Fibroblast of the conjunctiva (primary cell): ENCODE results near the gene DBH.
"Not testable (repeated sequence)": the region's sequence is repeated elsewhere in the genome, so short reads cannot be mapped to it uniquely, and the experiment has no call there.

Source experiments
- DNase-seq: peaks from one replicate; pipeline ENCODE4 v3.0.0-alpha.2; 2010; ENCODE audit warnings: low read depth

DBH gene

GRCh38 chr9:133666387-133666786, 30.2 kb downstream of the DBH start:
- no peak for DNase-seq

GRCh38 chr9:133666845-133667244, 30.7 kb downstream of the DBH start:
- no peak for DNase-seq

- DNase-seq: no peak
These were observed 31.7 kb downstream of the DBH start for GRCh38 chr9:133667759-133668450.

- DNase-seq: no peak
These were observed 33.1 kb downstream of the DBH start for GRCh38 chr9:133669182-133669801.

GRCh38 chr9:133670466-133670865, 34.3 kb downstream of the DBH start:
- DNase-seq: no peak

GRCh38 chr9:133671371-133671770, 35.2 kb downstream of the DBH start:
- DNase-seq: no peak

- no peak for DNase-seq
These were observed 36.5 kb downstream of the DBH start for GRCh38 chr9:133672503-133673257.

- DNase-seq: no peak
These were observed 37.1 kb downstream of the DBH start for GRCh38 chr9:133673258-133673655.

GRCh38 chr9:133674091-133674490, 37.9 kb downstream of the DBH start:
- DNase-seq: no peak

GRCh38 chr9:133675796-133676195, 39.6 kb downstream of the DBH start:
- DNase-seq: not testable (repeated sequence)

- DNase-seq: no peak
These were observed 40.3 kb downstream of the DBH start for GRCh38 chr9:133676450-133676849.

GRCh38 chr9:133677126-133678010, 41.2 kb downstream of the DBH start:
- no peak for DNase-seq

GRCh38 chr9:133679056-133679455, 42.9 kb downstream of the DBH start:
- DNase-seq: no peak

GRCh38 chr9:133679466-133680061, 43.4 kb downstream of the DBH start:
- no peak for DNase-seq

- DNase-seq: no peak
These were observed 44.2 kb downstream of the DBH start for GRCh38 chr9:133680250-133680975.

- DNase-seq: no peak
These were observed 45.0 kb downstream of the DBH start for GRCh38 chr9:133680976-133681657.

- DNase-seq: no peak
These were observed 45.6 kb downstream of the DBH start for GRCh38 chr9:133681658-133682306.

GRCh38 chr9:133682818-133683585, 46.8 kb downstream of the DBH start:
- DNase-seq: no peak

GRCh38 chr9:133683586-133684120, 47.5 kb downstream of the DBH start:
- DNase-seq: no peak
